ENCODE data around the gene RAG1.

GRCh38 chr11:36596880-36597279 lies 29.1 kb downstream of the RAG1 start:
- TF ChIP-seq CTCF (IDR thresholded peaks at IDR 0.05) (no peak), POLR2A (IDR thresholded peaks at IDR 0.05) (no peak)

Data from body of pancreas (tissue), 4 donors.